D721Med (cell line): ENCODE data around the gene ADGRB2.

Experiments used
- DNase-seq: peaks from one replicate; pipeline ENCODE4 v3.0.0; 2011; ENCODE audit warnings: low spot score; ENCODE audit not compliant: insufficient read length
- FAIRE-seq: peaks from 2 replicates; lab custom pipeline; 2011; peaks lifted over from hg19 to GRCh38; lab: Jason Lieb, UNC
- TF ChIP-seq, protein P1 (sequence below): IDR thresholded peaks from 2 replicates; pipeline ENCODE4 v1.5.1; 2012; ENCODE audit warnings: mild to moderate bottlenecking, control low read depth; ENCODE audit not compliant: insufficient read depth; ENCODE audit errors: missing control alignments

The ADGRB2 gene

DNA sequence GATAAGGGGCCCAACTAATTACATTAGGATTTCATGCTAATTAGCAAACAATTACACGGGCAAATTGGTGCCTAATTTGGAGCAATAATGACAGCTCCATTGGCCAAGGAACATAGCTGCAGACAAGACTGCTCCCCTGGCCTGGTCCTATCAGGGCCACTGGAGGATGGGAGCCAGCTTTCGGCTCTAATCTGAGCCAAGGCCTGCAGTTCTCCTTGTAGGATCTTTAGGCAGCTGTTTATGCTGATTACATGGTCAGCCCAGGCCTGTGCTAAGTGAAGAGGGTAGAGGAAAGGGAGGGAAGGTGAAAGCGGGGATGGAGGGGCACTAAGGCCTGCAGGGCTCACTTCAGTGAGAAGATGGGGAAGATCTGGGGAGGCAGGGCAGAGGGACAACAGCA is 12.4 kb upstream of the ADGRB2 start:
- TF ChIP-seq, protein P1, sequence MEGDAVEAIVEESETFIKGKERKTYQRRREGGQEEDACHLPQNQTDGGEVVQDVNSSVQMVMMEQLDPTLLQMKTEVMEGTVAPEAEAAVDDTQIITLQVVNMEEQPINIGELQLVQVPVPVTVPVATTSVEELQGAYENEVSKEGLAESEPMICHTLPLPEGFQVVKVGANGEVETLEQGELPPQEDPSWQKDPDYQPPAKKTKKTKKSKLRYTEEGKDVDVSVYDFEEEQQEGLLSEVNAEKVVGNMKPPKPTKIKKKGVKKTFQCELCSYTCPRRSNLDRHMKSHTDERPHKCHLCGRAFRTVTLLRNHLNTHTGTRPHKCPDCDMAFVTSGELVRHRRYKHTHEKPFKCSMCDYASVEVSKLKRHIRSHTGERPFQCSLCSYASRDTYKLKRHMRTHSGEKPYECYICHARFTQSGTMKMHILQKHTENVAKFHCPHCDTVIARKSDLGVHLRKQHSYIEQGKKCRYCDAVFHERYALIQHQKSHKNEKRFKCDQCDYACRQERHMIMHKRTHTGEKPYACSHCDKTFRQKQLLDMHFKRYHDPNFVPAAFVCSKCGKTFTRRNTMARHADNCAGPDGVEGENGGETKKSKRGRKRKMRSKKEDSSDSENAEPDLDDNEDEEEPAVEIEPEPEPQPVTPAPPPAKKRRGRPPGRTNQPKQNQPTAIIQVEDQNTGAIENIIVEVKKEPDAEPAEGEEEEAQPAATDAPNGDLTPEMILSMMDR, result no peak
- DNase-seq, result no peak
- no peak for FAIRE-seq

GRCh38 chr1:31776032-31776431 is 11.9 kb upstream of the ADGRB2 start:
- TF ChIP-seq, protein P1, result no peak
- FAIRE-seq (no peak), DNase-seq (no peak)

DNA sequence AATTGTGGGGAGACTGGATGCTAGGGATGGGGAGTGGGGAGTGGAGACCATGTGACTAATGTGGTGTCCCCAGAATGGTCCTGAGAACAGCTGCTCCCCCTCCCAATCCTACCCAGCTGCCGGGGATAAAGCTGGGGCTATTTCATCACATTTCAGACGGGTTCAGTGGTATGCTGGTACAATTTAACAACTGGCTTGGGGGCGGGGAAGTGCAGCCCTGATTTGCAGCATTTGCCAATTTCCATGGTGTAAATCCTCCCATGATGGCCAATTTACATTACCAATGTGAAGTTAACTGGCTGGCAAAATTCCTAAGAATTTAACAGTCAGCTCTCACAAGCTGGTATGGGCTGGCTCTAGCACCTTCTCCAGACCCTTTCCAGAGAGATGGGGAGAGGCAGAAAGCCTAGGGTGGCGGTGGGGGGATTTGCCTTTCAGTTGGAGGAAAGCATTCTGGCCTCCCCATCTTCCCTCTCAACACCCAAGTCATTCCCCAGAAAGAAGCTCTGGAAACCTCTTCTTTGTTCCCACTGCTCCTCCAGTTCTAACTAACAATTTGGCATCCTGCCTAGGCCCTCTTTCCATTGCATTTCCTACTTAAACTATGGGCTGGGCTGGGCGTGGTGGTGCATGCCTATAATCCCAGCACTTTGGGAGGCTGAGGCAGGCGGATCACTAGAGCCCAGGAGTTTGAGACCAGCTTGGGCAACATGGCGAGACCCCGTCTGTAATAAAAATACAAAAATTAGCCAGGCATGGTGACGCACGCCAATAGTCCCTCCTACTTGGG is 11.3 kb upstream of the ADGRB2 start:
- FAIRE-seq (no peak), DNase-seq (no peak)
- TF ChIP-seq, protein P1, result no peak

GRCh38 chr1:31774495-31774894 is 10.4 kb upstream of the ADGRB2 start:
- FAIRE-seq (no peak), DNase-seq (no peak)
- TF ChIP-seq, protein P1, result no peak

DNA sequence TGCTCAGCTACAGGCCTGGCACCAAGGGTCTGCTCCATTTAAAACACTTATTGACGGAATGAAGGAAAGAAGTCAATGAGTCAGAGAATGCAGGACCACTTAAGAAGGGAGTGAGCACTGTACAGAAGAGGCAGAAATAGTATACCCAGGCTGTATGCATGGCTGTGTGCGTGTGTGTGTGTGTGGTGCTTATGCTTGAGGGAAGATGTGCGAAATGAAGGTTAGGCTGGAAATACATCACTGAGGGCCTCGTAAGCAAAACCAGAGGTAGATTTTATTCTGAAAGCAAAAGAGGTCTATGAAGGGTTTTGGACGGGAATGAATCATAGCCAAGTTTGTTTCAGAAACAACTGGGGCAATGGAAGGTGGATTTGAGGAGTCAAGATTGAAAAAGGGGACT is 9.7 kb upstream of the ADGRB2 start:
- FAIRE-seq, result no peak
- TF ChIP-seq, protein P1, result no peak
- DNase-seq, result no peak

DNA sequence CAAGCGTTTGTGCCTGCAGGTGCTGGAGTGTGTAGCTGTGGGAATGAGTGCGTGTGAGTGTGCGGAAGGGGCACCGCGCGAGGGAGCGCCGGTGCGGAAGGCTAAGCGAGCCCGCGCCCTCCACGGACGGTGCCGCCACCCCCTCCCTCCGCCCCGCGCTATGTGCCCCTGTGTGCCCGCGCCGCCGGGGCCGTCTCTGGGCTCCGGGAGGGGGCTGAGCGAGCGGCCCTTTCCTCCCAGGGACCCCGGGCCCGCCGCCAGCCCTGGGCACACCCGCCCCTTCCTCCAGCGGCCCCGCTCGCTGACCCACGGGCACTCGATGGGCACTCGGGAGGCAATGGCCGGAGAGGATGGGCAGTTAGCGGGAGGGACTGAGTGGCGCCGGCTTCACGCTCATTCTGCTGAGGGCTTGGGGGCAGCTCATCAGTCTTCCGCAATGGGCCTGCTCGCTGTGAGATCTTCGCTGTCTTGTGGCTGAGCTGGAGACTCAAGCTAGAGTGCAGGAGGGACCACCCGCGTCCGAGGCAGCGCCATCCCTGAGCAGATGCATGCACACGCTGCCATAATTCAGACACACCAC is 8.6 kb upstream of the ADGRB2 start:
- FAIRE-seq (no peak), DNase-seq (no peak)
- TF ChIP-seq, protein P1, result no peak
